Hepatocyte (in vitro differentiated cells): ENCODE data around the gene EHBP1.

Experiments used
- CTCF ChIP-seq: fragments of 200-600 bp; sonication (generic); IDR thresholded peaks from 2 replicates; pipeline ENCODE4 v1.5.1; 2016; ENCODE audit warnings: antibody characterized with exemption, mild to moderate bottlenecking; ENCODE audit not compliant: poor library complexity
- EZH2 ChIP-seq: fragments of 200-600 bp; sonication (generic); IDR thresholded peaks from 2 replicates; pipeline ENCODE4 v1.6.1; 2016; ENCODE audit warnings: antibody characterized with exemption, mild to moderate bottlenecking, borderline replicate concordance
- EZH2phosphoT487 ChIP-seq: fragments of 200-600 bp; sonication (generic); IDR thresholded peaks from one replicate; pipeline ENCODE4 v1.6.1; 2018; ENCODE audit warnings: antibody characterized with exemption, mild to moderate bottlenecking, low read depth, moderate library complexity; ENCODE audit not compliant: unreplicated experiment, severe bottlenecking

GRCh38 chr2:63041592-63041991 lies 336.1 kb downstream of the EHBP1 start:
- TF ChIP-seq EZH2phosphoT487 (no peak), CTCF (no peak), EZH2 (no peak)
